GM12892 (cell line): ENCODE data around the gene UNC119B.

ENCODE experiments used
- DNase-seq: peaks from one replicate; pipeline ENCODE4 v3.0.0; 2011; ENCODE audit not compliant: insufficient read length
- FAIRE-seq: peaks from 2 replicates; lab custom pipeline; 2011; peaks lifted over from hg19 to GRCh38; lab: Jason Lieb, UNC
- POLR2A ChIP-seq: IDR thresholded peaks from 2 replicates; pipeline ENCODE4 v1.6.1; 2011; ENCODE audit warnings: low read depth, low read length, control low read depth
- POLR2AphosphoS5 ChIP-seq: IDR thresholded peaks from 2 replicates; pipeline ENCODE4 v1.6.1; 2011; ENCODE audit warnings: low read depth, low read length, control low read depth
- TAF1 ChIP-seq: IDR thresholded peaks from 2 replicates; pipeline ENCODE4 v1.6.1; 2011; ENCODE audit warnings: low read depth, mild to moderate bottlenecking, control low read depth, low read length, borderline replicate concordance

UNC119B gene

GRCh38 chr12:120739031-120739762 is 28.9 kb downstream of the UNC119B start:
- FAIRE-seq (no peak), DNase-seq (no peak)
- TF ChIP-seq POLR2AphosphoS5 (no peak), POLR2A (no peak), TAF1 (no peak)

GRCh38 chr12:120739821-120740613 is 29.8 kb downstream of the UNC119B start:
- FAIRE-seq (no peak), DNase-seq (no peak)
- TF ChIP-seq TAF1, result no peak
- TF ChIP-seq POLR2A, result no peak
- TF ChIP-seq POLR2AphosphoS5, result no peak

- FAIRE-seq, result no peak
- no peak for DNase-seq
- TF ChIP-seq TAF1 (no peak), POLR2A (no peak), POLR2AphosphoS5 (no peak)
Measured at GRCh38 chr12:120740871-120741270, 30.6 kb downstream of the UNC119B start.

GRCh38 chr12:120741476-120742421 is 31.5 kb downstream of the UNC119B start:
- DNase-seq, result no peak
- TF ChIP-seq POLR2AphosphoS5 (no peak), TAF1 (no peak), POLR2A (no peak)
- FAIRE-seq, result no peak

- DNase-seq (no peak), FAIRE-seq (no peak)
- TF ChIP-seq POLR2A (no peak), TAF1 (no peak), POLR2AphosphoS5 (no peak)
Measured at GRCh38 chr12:120744922-120745493, 34.8 kb downstream of the UNC119B start.

- FAIRE-seq (no peak), DNase-seq (no peak)
- no peak for TF ChIP-seq TAF1
- no peak for TF ChIP-seq POLR2AphosphoS5
- TF ChIP-seq POLR2A, result no peak
Measured at GRCh38 chr12:120748242-120748641, 38.0 kb downstream of the UNC119B start.

- no peak for DNase-seq
- TF ChIP-seq TAF1, result no peak
- TF ChIP-seq POLR2AphosphoS5, result no peak
- no peak for TF ChIP-seq POLR2A
- FAIRE-seq, result no peak
Measured at GRCh38 chr12:120749256-120749655, 39.0 kb downstream of the UNC119B start.

- TF ChIP-seq POLR2AphosphoS5 (no peak), POLR2A (no peak), TAF1 (no peak)
- DNase-seq (no peak), FAIRE-seq (no peak)
Measured at GRCh38 chr12:120750806-120751205, 40.5 kb downstream of the UNC119B start.

GRCh38 chr12:120751389-120751788 is 41.1 kb downstream of the UNC119B start:
- DNase-seq (no peak), FAIRE-seq (no peak)
- TF ChIP-seq TAF1 (no peak), POLR2A (no peak), POLR2AphosphoS5 (no peak)

- DNase-seq (no peak), FAIRE-seq (no peak)
- TF ChIP-seq POLR2A (no peak), POLR2AphosphoS5 (no peak), TAF1 (no peak)
Measured at GRCh38 chr12:120754792-120755191, 44.5 kb downstream of the UNC119B start.

- no peak for FAIRE-seq
- TF ChIP-seq POLR2AphosphoS5 (no peak), TAF1 (no peak), POLR2A (no peak)
- no peak for DNase-seq
Measured at GRCh38 chr12:120755269-120755668, 45.0 kb downstream of the UNC119B start.
